Lung (tissue), 13 donors: ENCODE results near the gene FIGLA. TPM values are rescaled to one million over a fixed set of nuclear protein-coding genes. Genes with fewer than 3 reads are reported as not detected.

Experiments used
- ATAC-seq: fragments of 200-7000 bp; cut with Tn5 transposase; one replicate; pipeline ENCODE4 v1.9.1; 2020; ENCODE audit warnings: moderate number of reproducible peaks; ENCODE audit not compliant: insufficient read depth, low FRiP score
- DNase-seq, 3 donors: peaks; one replicate each; pipeline ENCODE4 v3.0.0-alpha.2; 2013 to 2017
- H3K27ac ChIP-seq, 2 donors: one replicate each; pipeline ENCODE4 v1.5.1; 2013; ENCODE audit warnings: mild to moderate bottlenecking in 2 of 2, moderate library complexity in 2 of 2, control low read depth in 1 of 2, inconsistent platforms in 1 of 2, low read depth in 1 of 2, low read length in 1 of 2
- H3K27me3 ChIP-seq, 3 donors: one replicate each; pipeline ENCODE4 v1.5.1; 2013; ENCODE audit warnings: low read length in 2 of 3; ENCODE audit not compliant: control insufficient read depth in 3 of 3, insufficient read depth in 3 of 3
- H3K36me3 ChIP-seq, 4 donors: one replicate each; pipeline ENCODE4 v1.5.1; 2013; ENCODE audit warnings: low read length in 4 of 4, mild to moderate bottlenecking in 1 of 4, moderate library complexity in 1 of 4; ENCODE audit not compliant: control insufficient read depth in 4 of 4, insufficient read depth in 4 of 4
- H3K4me1 ChIP-seq, 5 donors: one replicate each; pipeline ENCODE4 v1.5.1; 2013; ENCODE audit warnings: low read length in 5 of 5, mild to moderate bottlenecking in 2 of 5, moderate library complexity in 1 of 5; ENCODE audit not compliant: control insufficient read depth in 5 of 5, insufficient read depth in 5 of 5
- H3K4me3 ChIP-seq: one replicate; pipeline ENCODE4 v1.5.1; 2013; ENCODE audit warnings: mild to moderate bottlenecking, control low read depth, moderate library complexity
- H3K9ac ChIP-seq, 2 donors: one replicate each; pipeline ENCODE4 v1.5.1; 2013; ENCODE audit warnings: low read length in 2 of 2, control low read depth in 1 of 2; ENCODE audit not compliant: insufficient read depth in 1 of 2
- H3K9me3 ChIP-seq, 4 donors: one replicate each; pipeline ENCODE4 v1.5.1; 2013; ENCODE audit warnings: low read length in 3 of 4, mild to moderate bottlenecking in 1 of 4, moderate library complexity in 1 of 4; ENCODE audit not compliant: control insufficient read depth in 4 of 4, insufficient read depth in 3 of 4
- CTCF ChIP-seq: IDR thresholded peaks from 2 replicates; pipeline ENCODE4 v1.5.1; 2012; ENCODE audit warnings: mild to moderate bottlenecking; ENCODE audit errors: control extremely low read depth, extremely low read depth
- WGBS, 2 donors: extraction: QIAGEN DNeasy Blood & Tissue Kit; methylation state at CpG; one replicate each; pipeline ENCODE4 v1.1.7; 2013; 5-methylcytosine and 5-hydroxymethylcytosine counted together
- polyA plus RNA-seq, 2 donors: library from polyadenylated mRNA; stranded (reverse); fragments of 200-250 nt; gene quantifications; one replicate each; pipeline ENCODE4 v1.2.1, GENCODE V29; 2013
- small RNA-seq: library from RNA; depleted of rRNA; stranded (forward); fragments of <200 nt; gene quantifications from one replicate; pipeline ENCODE3, GENCODE V24; 2014; ENCODE audit warnings: low replicate concordance
- total RNA-seq, 2 donors: library from RNA; depleted of rRNA in 1 of 2; stranded (reverse); fragments of >200 nt in 1 of 2; gene quantifications; one replicate each; pipeline ENCODE4 v1.2.1, GENCODE V29; 2014 to 2021
- donor health status: control.
- donor health status: control.
- donor health status: Bipolar disorder and iron deficiency.
- donor health status: healthy.
- donor health status: DM: yes; HTN: yes; CAD: no.

The FIGLA gene
- total and polyA plus RNA-seq, 4 donors: 0.31 to 0.53 TPM; not detected in 2

- H3K4me1 ChIP-seq: no peaks in the 10 kb centered on the region
- H3K9ac ChIP-seq: no peak overlapping the region
- no peak overlapping the region for H3K27ac ChIP-seq
- ATAC-seq (peak; percentile 10), DNase-seq (no peak)
- no peaks in the 10 kb centered on the region for H3K36me3 ChIP-seq
- H3K27me3 ChIP-seq: no peaks in the 10 kb centered on the region
- no peak for TF ChIP-seq CTCF
- H3K9me3 ChIP-seq: peaks cover 0 to 6% (median 0%) of the 10 kb centered on the region in 4 donors
- 75 to 77% methylated on average over 7 of the region's 7 CpGs for WGBS, 2 donors
- no peak overlapping the region for H3K4me3 ChIP-seq
These were observed 62.3 kb downstream of the FIGLA start for GRCh38 chr2:70728128-70728527.

Small RNA genes lying within 50 kb of the gene (small RNA-seq; reads per million reads assigned to genes)
- not detected for gene HMGN2P21

Other genes starting within 250 kb of the FIGLA start
- gene TGFA, start 236.8 kb downstream of the FIGLA start, total RNA-seq: 10 to 100 TPM in 1 of 2 donors, 1 to 10 TPM in 1; 1.9 to 13.0 TPM
- 10 to 100 TPM in 1 of 2 donors, 1 to 10 TPM in 1; 3.8 to 10.3 TPM for gene TGFA, start 236.8 kb downstream of the FIGLA start, polyA plus RNA-seq
- gene ADD2, start 22.4 kb downstream of the FIGLA start, total RNA-seq: 1 to 10 TPM; 3.0 to 5.9 TPM
- under 1 TPM; 0.35 to 0.53 TPM for gene ADD2, start 22.4 kb downstream of the FIGLA start, polyA plus RNA-seq
- under 1 TPM; 0.31 to 0.58 TPM for gene CLEC4F, start 30.0 kb upstream of the FIGLA start, total RNA-seq
- gene CLEC4F, start 30.0 kb upstream of the FIGLA start, polyA plus RNA-seq: under 1 TPM; 0.34 to 0.39 TPM
- under 1 TPM; 0.11 to 0.86 TPM for gene CD207, start 45.2 kb upstream of the FIGLA start, total RNA-seq
- 1 to 10 TPM in 1 of 2 donors, under 1 TPM in 1; 0.06 to 1.8 TPM for gene CD207, start 45.2 kb upstream of the FIGLA start, polyA plus RNA-seq
- gene VAX2, start 109.9 kb upstream of the FIGLA start, total RNA-seq: 1 to 10 TPM in 1 of 2 donors, under 1 TPM in 1; 0.97 to 1.4 TPM
- 1 to 10 TPM in 1 of 2 donors, under 1 TPM in 1; 0.32 to 1.4 TPM for gene VAX2, start 109.9 kb upstream of the FIGLA start, polyA plus RNA-seq
- 1 to 10 TPM; 1.4 to 5.9 TPM for gene ATP6V1B1, start 145.3 kb upstream of the FIGLA start, total RNA-seq
- gene ATP6V1B1, start 145.3 kb upstream of the FIGLA start, polyA plus RNA-seq: 1 to 10 TPM in 1 of 2 donors, under 1 TPM in 1; 0.33 to 2.2 TPM
- 1 to 10 TPM in 1 of 2 donors, under 1 TPM in 1; 0.82 to 2.5 TPM for gene ANKRD53, start 188.0 kb upstream of the FIGLA start, total RNA-seq
- gene ANKRD53, start 188.0 kb upstream of the FIGLA start, polyA plus RNA-seq: under 1 TPM; 0.63 to 0.69 TPM
- gene TEX261, start 204.2 kb upstream of the FIGLA start, total RNA-seq: 10 to 100 TPM; 23.0 to 55.8 TPM
- 10 to 100 TPM; 31.8 to 36.9 TPM for gene TEX261, start 204.2 kb upstream of the FIGLA start, polyA plus RNA-seq